ENCODE results near the gene PRDM15.

The PRDM15 gene

DNA sequence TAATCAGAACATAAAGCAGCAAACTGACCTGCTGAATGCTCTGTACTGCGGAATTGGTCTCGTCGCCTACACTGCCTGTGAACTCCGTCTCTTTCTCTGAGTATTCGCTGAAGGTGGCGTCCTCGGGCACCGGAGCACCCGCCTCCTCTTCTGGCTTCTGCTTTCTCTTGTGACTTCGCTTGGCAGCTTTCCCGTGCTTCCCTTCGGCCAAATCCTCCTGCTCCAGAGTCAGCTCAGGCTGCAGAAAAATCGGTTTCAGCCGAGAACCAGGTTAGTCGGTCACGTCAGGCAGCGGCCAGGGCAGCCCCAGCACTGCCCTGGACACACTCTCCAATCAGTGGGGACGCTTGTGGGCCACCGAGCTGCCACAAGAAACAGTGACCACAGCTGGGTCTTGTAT is 76.5 kb downstream of the PRDM15 start:
- no peak overlapping the region for H3K18ac ChIP-seq (ENCODE audit: low read depth in 1 of 2, low read length in 2 of 2)
- no peak overlapping the region for H2AK5ac ChIP-seq (ENCODE audit: low read length, severe bottlenecking)
- no peak for DNase-seq
- H3K9me3 ChIP-seq (ENCODE audit: control insufficient read depth, low read length), result no peaks in the 10 kb centered on the region
- no peaks in the 10 kb centered on the region for H3K27me3 ChIP-seq (ENCODE audit: control insufficient read depth in 1 of 2, insufficient read depth in 1 of 2, low read length in 2 of 2)
- H3K36me3 ChIP-seq (ENCODE audit: control insufficient read depth in 1 of 2, insufficient read depth in 2 of 2, low read depth in 1 of 2, low read length in 2 of 2), result peaks cover 43 to 45% of the 10 kb centered on the region in 2 experiments
- H3K23ac ChIP-seq (ENCODE audit: low read length in 2 of 2), result no peak overlapping the region
- H2AFZ ChIP-seq (ENCODE audit: low read depth, low read length), result no peak overlapping the region
- H4K91ac ChIP-seq (ENCODE audit: low read length), result no peak overlapping the region
- no peak overlapping the region for H2BK12ac ChIP-seq (ENCODE audit: low read length in 2 of 2)
- no peak overlapping the region for H3K27ac ChIP-seq (ENCODE audit: low read length, poor library complexity, severe bottlenecking)
- H2BK120ac ChIP-seq (ENCODE audit: low read depth, low read length), result no peak overlapping the region
- WGBS, result 98% methylated on average over 19 of the region's 19 CpGs
- no peak overlapping the region for H2BK15ac ChIP-seq (ENCODE audit: low read depth, poor library complexity, severe bottlenecking)
- no peak overlapping the region for H3K4ac ChIP-seq (ENCODE audit: low read depth in 1 of 2, low read length in 2 of 2)
- H2BK5ac ChIP-seq (ENCODE audit: low read depth, low read length, poor library complexity, severe bottlenecking), result no peak overlapping the region
- H4K8ac ChIP-seq (ENCODE audit: low read length), result no peak overlapping the region
- peaks cover 6% of the 10 kb centered on the region for H3K79me1 ChIP-seq (replicated peaks; ENCODE audit: low read length, poor library complexity, severe bottlenecking)
- H3K14ac ChIP-seq (ENCODE audit: low read length in 2 of 2), result no peak overlapping the region
- no peak overlapping the region for H3K4me3 ChIP-seq (ENCODE audit: insufficient read depth in 1 of 2, low read depth in 1 of 2, low read length in 2 of 2)
- no peak overlapping the region for H3K4me2 ChIP-seq (ENCODE audit: low read length, poor library complexity, severe bottlenecking)
- no peak overlapping the region for H3K9ac ChIP-seq (ENCODE audit: low read length)
- peaks cover 8% of the 10 kb centered on the region for H3K4me1 ChIP-seq (ENCODE audit: control insufficient read depth, insufficient read depth, low read depth, low read length)

DNA sequence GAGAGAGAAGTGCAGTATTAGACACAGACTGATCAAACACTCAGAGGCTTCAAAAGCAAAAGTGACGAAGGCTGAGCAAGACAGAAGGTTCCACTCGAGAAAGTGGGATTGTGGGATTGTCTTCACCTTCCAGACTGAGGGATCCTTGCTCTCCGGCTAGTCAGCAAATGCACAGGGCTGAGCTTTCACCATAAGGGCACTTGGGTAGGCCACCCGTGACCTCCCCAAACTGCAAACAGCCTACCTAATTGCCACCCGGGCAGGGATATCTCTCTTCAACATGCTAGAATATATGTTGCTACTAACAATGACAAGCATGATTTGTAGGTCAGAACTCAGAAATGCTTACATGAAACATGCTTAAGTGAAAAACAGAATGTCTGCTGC is 77.0 kb downstream of the PRDM15 start:
- no peak overlapping the region for H2BK15ac ChIP-seq (ENCODE audit: low read depth, poor library complexity, severe bottlenecking)
- H3K4me1 ChIP-seq (ENCODE audit: control insufficient read depth, insufficient read depth, low read depth, low read length), result peaks cover 8% of the 10 kb centered on the region
- peaks cover 6% of the 10 kb centered on the region for H3K79me1 ChIP-seq (replicated peaks; ENCODE audit: low read length, poor library complexity, severe bottlenecking)
- H2AFZ ChIP-seq (ENCODE audit: low read depth, low read length), result no peak overlapping the region
- H3K23ac ChIP-seq (ENCODE audit: low read length in 2 of 2), result no peak overlapping the region
- H3K36me3 ChIP-seq (ENCODE audit: control insufficient read depth in 1 of 2, insufficient read depth in 2 of 2, low read depth in 1 of 2, low read length in 2 of 2), result peaks cover 39 to 44% of the 10 kb centered on the region in 2 experiments
- no peak overlapping the region for H2BK5ac ChIP-seq (ENCODE audit: low read depth, low read length, poor library complexity, severe bottlenecking)
- H3K4me2 ChIP-seq (ENCODE audit: low read length, poor library complexity, severe bottlenecking), result no peak overlapping the region
- H3K27ac ChIP-seq (ENCODE audit: low read length, poor library complexity, severe bottlenecking), result no peak overlapping the region
- H2AK5ac ChIP-seq (ENCODE audit: low read length, severe bottlenecking), result no peak overlapping the region
- H2BK120ac ChIP-seq (ENCODE audit: low read depth, low read length), result no peak overlapping the region
- no peak overlapping the region for H3K18ac ChIP-seq (ENCODE audit: low read depth in 1 of 2, low read length in 2 of 2)
- H3K27me3 ChIP-seq (ENCODE audit: control insufficient read depth in 1 of 2, insufficient read depth in 1 of 2, low read length in 2 of 2), result no peaks in the 10 kb centered on the region
- DNase-seq, result no peak
- H3K4ac ChIP-seq (ENCODE audit: low read depth in 1 of 2, low read length in 2 of 2), result no peak overlapping the region
- H2BK12ac ChIP-seq (ENCODE audit: low read length in 2 of 2), result no peak overlapping the region
- no peak overlapping the region for H4K8ac ChIP-seq (ENCODE audit: low read length)
- H3K9ac ChIP-seq (ENCODE audit: low read length), result no peak overlapping the region
- WGBS, result 98% methylated on average over 3 of the region's 5 CpGs
- H3K4me3 ChIP-seq (ENCODE audit: insufficient read depth in 1 of 2, low read depth in 1 of 2, low read length in 2 of 2), result no peak overlapping the region
- no peak overlapping the region for H4K91ac ChIP-seq (ENCODE audit: low read length)
- H3K9me3 ChIP-seq (ENCODE audit: control insufficient read depth, low read length), result no peaks in the 10 kb centered on the region
- no peak overlapping the region for H3K14ac ChIP-seq (ENCODE audit: low read length in 2 of 2)

DNA sequence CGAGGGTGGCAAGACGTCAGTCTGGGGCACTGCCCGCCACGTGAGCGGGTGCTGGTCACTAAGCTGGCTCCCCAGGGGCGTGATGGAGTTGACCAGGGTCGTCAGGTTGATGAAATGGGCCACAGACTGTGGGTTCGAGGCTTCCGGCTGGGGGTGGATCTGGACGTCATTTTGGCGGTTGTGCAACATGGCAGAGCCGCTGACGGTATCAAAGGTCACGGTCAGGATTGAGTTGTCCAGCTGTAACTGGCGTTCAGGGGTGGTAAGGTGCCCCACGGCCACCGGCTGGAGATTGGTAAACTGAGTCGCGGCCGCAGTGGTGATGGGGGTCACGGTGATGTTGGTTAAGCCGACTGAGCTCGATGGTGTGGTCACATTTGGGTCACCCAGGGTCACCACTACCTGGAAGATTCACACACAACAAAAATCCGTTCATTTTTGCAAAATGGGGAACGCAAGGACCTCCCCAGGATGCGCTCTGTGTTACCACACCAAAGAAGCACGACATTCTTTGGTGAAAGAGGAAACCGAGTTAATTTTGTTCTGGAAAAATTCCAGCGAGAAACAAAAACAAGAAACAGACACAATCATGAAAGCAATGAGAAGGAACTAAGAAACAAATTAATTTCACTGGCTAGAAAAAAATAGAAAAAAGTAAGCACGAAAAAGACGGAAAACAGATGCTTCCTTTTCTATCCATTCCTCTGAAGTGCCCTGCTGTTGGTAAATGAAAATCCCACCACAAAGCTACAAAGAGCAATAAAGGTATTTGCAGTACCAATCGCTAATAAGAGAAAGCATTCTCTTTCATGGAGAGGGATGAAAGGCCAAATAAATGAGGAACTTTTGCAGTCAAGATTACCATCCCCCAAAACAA is 77.6 kb downstream of the PRDM15 start:
- no peak overlapping the region for H3K27ac ChIP-seq (ENCODE audit: low read length, poor library complexity, severe bottlenecking)
- no peak overlapping the region for H2BK120ac ChIP-seq (ENCODE audit: low read depth, low read length)
- WGBS, result 93% methylated on average over 32 of the region's 32 CpGs

DNA sequence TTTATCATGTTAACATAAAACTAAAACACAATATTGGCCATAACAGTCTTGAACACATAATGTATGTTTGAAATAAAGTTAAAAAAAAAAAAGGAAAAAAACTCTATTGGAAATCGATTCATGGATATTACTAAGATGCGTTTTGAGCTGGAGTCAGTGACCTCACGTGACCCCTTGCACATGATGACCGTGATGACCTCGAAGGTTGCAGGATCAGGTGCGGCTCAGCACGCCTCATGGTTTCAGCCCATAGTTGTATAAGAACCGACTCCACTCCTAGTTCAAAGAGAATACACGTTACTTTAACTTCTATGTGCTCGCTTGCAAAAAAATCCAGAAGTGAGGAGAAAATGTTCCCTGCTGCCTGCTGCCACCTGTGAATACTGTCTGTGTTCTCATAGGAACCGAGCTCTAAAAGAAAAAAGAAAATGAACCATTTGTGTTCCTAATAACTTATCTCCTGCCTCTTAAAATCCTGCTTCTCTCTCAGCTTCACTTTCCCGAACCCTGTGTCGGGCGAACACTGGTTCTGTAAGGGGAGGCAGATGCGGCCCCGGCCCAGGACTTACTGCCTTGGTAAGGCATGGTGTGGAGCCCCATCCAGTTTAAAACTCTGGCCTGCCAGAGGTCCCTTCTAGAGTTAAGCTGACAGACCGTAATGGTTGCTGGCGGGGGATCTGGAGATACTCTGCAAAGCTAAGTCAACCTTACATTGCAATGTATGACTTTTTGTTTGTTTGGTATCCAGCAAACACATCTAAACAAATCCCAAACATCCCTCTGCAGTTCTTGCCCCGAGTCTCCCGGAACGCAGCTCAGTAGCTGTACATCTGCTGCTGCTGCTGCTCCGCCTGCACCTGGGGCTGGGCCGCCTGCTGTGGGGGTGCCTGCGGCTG is 78.5 kb downstream of the PRDM15 start:
- Histone ChIP-seq H4K91ac (ENCODE audit: low read length) (no peak overlapping the region), H3K18ac (ENCODE audit: low read depth in 1 of 2, low read length in 2 of 2) (no peak overlapping the region), H3K4me3 (ENCODE audit: insufficient read depth in 1 of 2, low read depth in 1 of 2, low read length in 2 of 2) (no peak overlapping the region), H3K27ac (ENCODE audit: low read length, poor library complexity, severe bottlenecking) (no peak overlapping the region), H3K79me1 (replicated peaks; ENCODE audit: low read length, poor library complexity, severe bottlenecking) (peaks cover 6% of the 10 kb centered on the region), H2BK15ac (ENCODE audit: low read depth, poor library complexity, severe bottlenecking) (no peak overlapping the region), H3K4me1 (ENCODE audit: control insufficient read depth, insufficient read depth, low read depth, low read length) (peaks cover 8% of the 10 kb centered on the region), H3K27me3 (ENCODE audit: control insufficient read depth in 1 of 2, insufficient read depth in 1 of 2, low read length in 2 of 2) (no peaks in the 10 kb centered on the region), H2AFZ (ENCODE audit: low read depth, low read length) (no peak overlapping the region), H2AK5ac (ENCODE audit: low read length, severe bottlenecking) (no peak overlapping the region), H2BK5ac (ENCODE audit: low read depth, low read length, poor library complexity, severe bottlenecking) (no peak overlapping the region), H3K9ac (ENCODE audit: low read length) (no peak overlapping the region), H3K9me3 (ENCODE audit: control insufficient read depth, low read length) (no peaks in the 10 kb centered on the region), H3K23ac (ENCODE audit: low read length in 2 of 2) (no peak overlapping the region), H3K14ac (ENCODE audit: low read length in 2 of 2) (no peak overlapping the region), H3K36me3 (ENCODE audit: control insufficient read depth in 1 of 2, insufficient read depth in 2 of 2, low read depth in 1 of 2, low read length in 2 of 2) (peaks cover 44 to 46% of the 10 kb centered on the region in 2 experiments), H2BK12ac (ENCODE audit: low read length in 2 of 2) (no peak overlapping the region), H3K4me2 (ENCODE audit: low read length, poor library complexity, severe bottlenecking) (no peak overlapping the region), H4K8ac (ENCODE audit: low read length) (no peak overlapping the region), H3K4ac (ENCODE audit: low read depth in 1 of 2, low read length in 2 of 2) (no peak overlapping the region), H2BK120ac (ENCODE audit: low read depth, low read length) (no peak overlapping the region)
- 93% methylated on average over 23 of the region's 24 CpGs for WGBS
- DNase-seq, result peak; percentile 6

More for the DNA sequence above, 77.6 kb downstream of the PRDM15 start:
- Histone ChIP-seq H3K4me3 (ENCODE audit: insufficient read depth in 1 of 2, low read depth in 1 of 2, low read length in 2 of 2) (no peak overlapping the region), H3K36me3 (ENCODE audit: control insufficient read depth in 1 of 2, insufficient read depth in 2 of 2, low read depth in 1 of 2, low read length in 2 of 2) (peaks cover 44 to 45% of the 10 kb centered on the region in 2 experiments), H3K4ac (ENCODE audit: low read depth in 1 of 2, low read length in 2 of 2) (no peak overlapping the region), H2AK5ac (ENCODE audit: low read length, severe bottlenecking) (no peak overlapping the region), H4K91ac (ENCODE audit: low read length) (no peak overlapping the region), H4K8ac (ENCODE audit: low read length) (no peak overlapping the region), H2BK5ac (ENCODE audit: low read depth, low read length, poor library complexity, severe bottlenecking) (no peak overlapping the region), H3K9me3 (ENCODE audit: control insufficient read depth, low read length) (no peaks in the 10 kb centered on the region), H3K14ac (ENCODE audit: low read length in 2 of 2) (no peak overlapping the region), H3K27me3 (ENCODE audit: control insufficient read depth in 1 of 2, insufficient read depth in 1 of 2, low read length in 2 of 2) (no peaks in the 10 kb centered on the region), H2BK15ac (ENCODE audit: low read depth, poor library complexity, severe bottlenecking) (no peak overlapping the region), H2BK12ac (ENCODE audit: low read length in 2 of 2) (no peak overlapping the region), H3K79me1 (replicated peaks; ENCODE audit: low read length, poor library complexity, severe bottlenecking) (peaks cover 6% of the 10 kb centered on the region), H3K9ac (ENCODE audit: low read length) (no peak overlapping the region), H3K4me2 (ENCODE audit: low read length, poor library complexity, severe bottlenecking) (no peak overlapping the region), H2AFZ (ENCODE audit: low read depth, low read length) (no peak overlapping the region), H3K4me1 (ENCODE audit: control insufficient read depth, insufficient read depth, low read depth, low read length) (peaks cover 8% of the 10 kb centered on the region), H3K18ac (ENCODE audit: low read depth in 1 of 2, low read length in 2 of 2) (no peak overlapping the region), H3K23ac (ENCODE audit: low read length in 2 of 2) (no peak overlapping the region)
- DNase-seq, result no peak

Measured in mesenchymal stem cell (in vitro differentiated cells and primary cell).